D721Med (cell line): ENCODE results near the gene USP40.

Source experiments
- DNase-seq: peaks from one replicate; pipeline ENCODE4 v3.0.0; 2011; ENCODE audit warnings: low spot score; ENCODE audit not compliant: insufficient read length
- FAIRE-seq: peaks from 2 replicates; lab custom pipeline; 2011; peaks lifted over from hg19 to GRCh38; lab: Jason Lieb, UNC
- TF ChIP-seq, protein P1 (sequence below): IDR thresholded peaks from 2 replicates; pipeline ENCODE4 v1.5.1; 2012; ENCODE audit warnings: mild to moderate bottlenecking, control low read depth; ENCODE audit not compliant: insufficient read depth; ENCODE audit errors: missing control alignments

USP40 gene

GRCh38 chr2:233497692-233498091 lies 68.9 kb downstream of the USP40 start:
- TF ChIP-seq, protein P1, sequence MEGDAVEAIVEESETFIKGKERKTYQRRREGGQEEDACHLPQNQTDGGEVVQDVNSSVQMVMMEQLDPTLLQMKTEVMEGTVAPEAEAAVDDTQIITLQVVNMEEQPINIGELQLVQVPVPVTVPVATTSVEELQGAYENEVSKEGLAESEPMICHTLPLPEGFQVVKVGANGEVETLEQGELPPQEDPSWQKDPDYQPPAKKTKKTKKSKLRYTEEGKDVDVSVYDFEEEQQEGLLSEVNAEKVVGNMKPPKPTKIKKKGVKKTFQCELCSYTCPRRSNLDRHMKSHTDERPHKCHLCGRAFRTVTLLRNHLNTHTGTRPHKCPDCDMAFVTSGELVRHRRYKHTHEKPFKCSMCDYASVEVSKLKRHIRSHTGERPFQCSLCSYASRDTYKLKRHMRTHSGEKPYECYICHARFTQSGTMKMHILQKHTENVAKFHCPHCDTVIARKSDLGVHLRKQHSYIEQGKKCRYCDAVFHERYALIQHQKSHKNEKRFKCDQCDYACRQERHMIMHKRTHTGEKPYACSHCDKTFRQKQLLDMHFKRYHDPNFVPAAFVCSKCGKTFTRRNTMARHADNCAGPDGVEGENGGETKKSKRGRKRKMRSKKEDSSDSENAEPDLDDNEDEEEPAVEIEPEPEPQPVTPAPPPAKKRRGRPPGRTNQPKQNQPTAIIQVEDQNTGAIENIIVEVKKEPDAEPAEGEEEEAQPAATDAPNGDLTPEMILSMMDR = no peak
- FAIRE-seq = no peak
- DNase-seq = no peak

GRCh38 chr2:233495503-233496496 lies 70.8 kb downstream of the USP40 start:
- FAIRE-seq = no peak
- no peak for DNase-seq
- TF ChIP-seq, protein P1 = no peak

DNA sequence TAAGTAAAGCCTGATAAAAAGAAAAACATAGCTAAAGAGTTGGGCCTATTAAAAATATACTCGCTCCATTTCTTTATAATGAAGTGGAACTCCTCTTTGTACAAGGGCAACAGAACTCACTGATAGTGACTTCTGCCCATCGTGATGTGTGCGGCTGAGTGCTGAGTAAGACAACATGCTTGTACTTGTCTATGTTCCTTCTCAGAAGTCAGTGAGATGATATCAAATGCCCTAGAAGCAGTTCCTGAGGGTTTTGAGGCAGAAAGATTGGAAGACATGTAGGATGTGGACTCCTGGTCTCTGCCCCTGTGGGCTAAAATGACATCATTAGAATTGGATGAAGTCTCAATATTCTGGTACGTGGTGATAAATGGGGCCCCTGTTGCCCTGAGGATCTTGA lies 73.8 kb downstream of the USP40 start:
- FAIRE-seq = no peak

GRCh38 chr2:233492078-233492477 lies 74.5 kb downstream of the USP40 start:
- FAIRE-seq (no peak), DNase-seq (no peak)
- TF ChIP-seq, protein P1 = no peak

More for the DNA sequence above, 73.8 kb downstream of the USP40 start:
- no peak for DNase-seq
- TF ChIP-seq, protein P1 = no peak

GRCh38 chr2:233491326-233491725 lies 75.3 kb downstream of the USP40 start:
- DNase-seq = no peak
- FAIRE-seq = no peak
- TF ChIP-seq, protein P1 = no peak

- no peak for DNase-seq
- no peak for FAIRE-seq
- TF ChIP-seq, protein P1 = no peak
These were observed 75.8 kb downstream of the USP40 start for GRCh38 chr2:233490831-233491230.

- FAIRE-seq = no peak
These were observed 76.9 kb downstream of the USP40 start for GRCh38 chr2:233489666-233490065.

More at GRCh38 chr2:233489666-233490065, 76.9 kb downstream of the USP40 start:
- TF ChIP-seq, protein P1 = no peak
- DNase-seq = no peak
